H1 (cell line): Measurements from ENCODE around the gene CDH6.

ENCODE experiments used
- EP300 ChIP-seq, 2 experiments: IDR thresholded peaks; 1 replicate in 1 of 2; 2 replicates in 1 of 2; pipeline ENCODE4 v1.6.1; 2011 to 2012; ENCODE audit warnings: low read depth in 2 of 2, low read length in 2 of 2, mild to moderate bottlenecking in 2 of 2, borderline replicate concordance in 1 of 2, inconsistent platforms in 1 of 2, moderate library complexity in 1 of 2
- JUN ChIP-seq: IDR thresholded peaks from 2 replicates; pipeline ENCODE4 v1.6.1; 2011; ENCODE audit warnings: low read depth, mild to moderate bottlenecking, improper control_type of control experiment, low read length
- POLR2A ChIP-seq, 2 experiments: IDR thresholded peaks; 1 replicate in 1 of 2; 2 replicates in 1 of 2; pipeline ENCODE4 v1.6.1; 2011; ENCODE audit warnings: low read depth in 2 of 2, low read length in 2 of 2, mild to moderate bottlenecking in 2 of 2; ENCODE audit errors: control extremely low read depth in 1 of 2
- POLR2AphosphoS5 ChIP-seq: IDR thresholded peaks from 2 replicates; pipeline ENCODE4 v1.6.1; 2011; ENCODE audit warnings: low read depth, low read length
- SAP30 ChIP-seq: fragments of 300-600 bp; sonication (generic); IDR thresholded peaks from 2 replicates; pipeline ENCODE4 v1.7.1; 2012; ENCODE audit warnings: low read length, moderate library complexity, mild to moderate bottlenecking, inconsistent platforms; ENCODE audit not compliant: insufficient read depth, insufficient replicate concordance
- SIX5 ChIP-seq: IDR thresholded peaks from 2 replicates; pipeline ENCODE4 v1.6.1; 2011; ENCODE audit warnings: mild to moderate bottlenecking, low read depth, low read length
- TBP ChIP-seq: IDR thresholded peaks from 2 replicates; pipeline ENCODE4 v1.6.1; 2011; ENCODE audit warnings: low read depth, low read length, improper control_type of control experiment
- TF ChIP-seq, protein P1 (sequence below), 3 experiments: IDR thresholded peaks; 1 replicate in 2 of 3; 2 replicates in 1 of 3; pipeline versions ENCODE4 v1.5.1 to v1.6.1; 2011; ENCODE audit warnings: low read length in 3 of 3, mild to moderate bottlenecking in 3 of 3, inconsistent platforms in 2 of 3, low read depth in 1 of 3, moderate library complexity in 1 of 3; ENCODE audit not compliant: insufficient read depth in 1 of 3; ENCODE audit errors: control extremely low read depth in 1 of 3
- TF ChIP-seq, protein P2 (sequence below): IDR thresholded peaks from 2 replicates; pipeline ENCODE4 v1.6.1; 2012; ENCODE audit warnings: inconsistent platforms

- TF ChIP-seq, protein P1, sequence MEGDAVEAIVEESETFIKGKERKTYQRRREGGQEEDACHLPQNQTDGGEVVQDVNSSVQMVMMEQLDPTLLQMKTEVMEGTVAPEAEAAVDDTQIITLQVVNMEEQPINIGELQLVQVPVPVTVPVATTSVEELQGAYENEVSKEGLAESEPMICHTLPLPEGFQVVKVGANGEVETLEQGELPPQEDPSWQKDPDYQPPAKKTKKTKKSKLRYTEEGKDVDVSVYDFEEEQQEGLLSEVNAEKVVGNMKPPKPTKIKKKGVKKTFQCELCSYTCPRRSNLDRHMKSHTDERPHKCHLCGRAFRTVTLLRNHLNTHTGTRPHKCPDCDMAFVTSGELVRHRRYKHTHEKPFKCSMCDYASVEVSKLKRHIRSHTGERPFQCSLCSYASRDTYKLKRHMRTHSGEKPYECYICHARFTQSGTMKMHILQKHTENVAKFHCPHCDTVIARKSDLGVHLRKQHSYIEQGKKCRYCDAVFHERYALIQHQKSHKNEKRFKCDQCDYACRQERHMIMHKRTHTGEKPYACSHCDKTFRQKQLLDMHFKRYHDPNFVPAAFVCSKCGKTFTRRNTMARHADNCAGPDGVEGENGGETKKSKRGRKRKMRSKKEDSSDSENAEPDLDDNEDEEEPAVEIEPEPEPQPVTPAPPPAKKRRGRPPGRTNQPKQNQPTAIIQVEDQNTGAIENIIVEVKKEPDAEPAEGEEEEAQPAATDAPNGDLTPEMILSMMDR (IDR thresholded peaks at IDR 0.05; ENCODE audit: control extremely low read depth in 1 of 3, insufficient read depth in 1 of 3, low read depth in 1 of 3, low read length in 3 of 3): no peak
- TF ChIP-seq SIX5: no peak
- TF ChIP-seq EP300 (IDR thresholded peaks at IDR 0.05; ENCODE audit: borderline replicate concordance in 1 of 2, low read depth in 2 of 2, low read length in 2 of 2): no peak
- TF ChIP-seq JUN: no peak
- TF ChIP-seq POLR2AphosphoS5: no peak
- TF ChIP-seq TBP: no peak
- no peak for TF ChIP-seq SAP30
- TF ChIP-seq, protein P2, sequence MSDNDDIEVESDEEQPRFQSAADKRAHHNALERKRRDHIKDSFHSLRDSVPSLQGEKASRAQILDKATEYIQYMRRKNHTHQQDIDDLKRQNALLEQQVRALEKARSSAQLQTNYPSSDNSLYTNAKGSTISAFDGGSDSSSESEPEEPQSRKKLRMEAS: no peak
- no peak for TF ChIP-seq POLR2A (IDR thresholded peaks at IDR 0.05; ENCODE audit: control extremely low read depth in 1 of 2, low read depth in 2 of 2, low read length in 2 of 2)
These were observed 75.2 kb downstream of the CDH6 start for GRCh38 chr5:31268686-31269085.
